B cell (primary cell): ENCODE data around the gene HIGD1C.

Experiments used
- CTCF ChIP-seq: fragments of 200-600 bp; IDR thresholded peaks from one replicate; pipeline ENCODE4 v1.8.0; 2022; ENCODE audit warnings: antibody characterized with exemption, mild to moderate bottlenecking
- EZH2 ChIP-seq: IDR thresholded peaks from 2 replicates; pipeline ENCODE4 v1.6.1; 2012; ENCODE audit warnings: borderline replicate concordance, low read depth, mild to moderate bottlenecking, moderate library complexity, low read length; ENCODE audit not compliant: insufficient read depth, poor library complexity, severe bottlenecking

GRCh38 chr12:50929831-50930230 is 22.5 kb upstream of the HIGD1C start:
- TF ChIP-seq EZH2 (no peak), CTCF (no peak)
